Measurements from ENCODE around the gene KCNIP1.

The KCNIP1 gene

DNA sequence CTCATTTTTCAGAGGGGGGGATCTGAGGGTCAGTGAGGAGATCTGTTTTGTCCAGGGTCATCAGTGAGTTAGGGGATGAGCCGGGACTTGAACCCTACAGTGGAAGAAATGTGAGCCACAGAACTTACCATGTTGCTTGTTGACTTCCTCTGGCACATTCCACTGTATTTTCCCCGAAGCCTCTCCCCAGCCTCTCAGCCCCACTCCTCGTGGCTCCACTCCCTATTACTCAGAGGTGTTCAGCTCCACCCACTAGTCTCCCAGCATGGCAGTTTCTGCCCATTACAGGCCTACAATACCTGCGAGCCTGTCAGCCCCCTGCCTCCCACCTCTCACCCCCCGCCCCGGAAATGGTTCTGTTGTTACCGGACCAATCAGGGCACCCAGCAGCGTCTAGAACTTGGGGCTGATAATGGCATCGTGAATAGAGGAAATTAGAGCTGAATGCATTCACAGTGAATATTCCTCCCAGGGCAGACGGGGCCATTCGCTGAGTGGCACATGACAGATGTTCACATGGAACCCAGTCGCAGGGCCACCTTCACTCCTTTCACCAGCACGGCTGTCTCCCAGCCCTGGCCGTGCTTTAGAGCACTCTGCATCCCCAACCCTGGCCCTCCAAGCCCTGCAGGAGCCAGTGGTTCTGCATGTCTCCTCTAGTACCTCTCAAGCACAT lies 81.6 kb downstream of the KCNIP1 start:
- Histone ChIP-seq H2BK5ac (ENCODE audit: low read depth, low read length, poor library complexity) (no peak overlapping the region), H3K79me2 (ENCODE audit: control insufficient read depth, insufficient read depth, low read length, poor library complexity) (no peaks in the 10 kb centered on the region), H2AFZ (ENCODE audit: insufficient read depth, low read length, poor library complexity) (no peak overlapping the region), H4K91ac (ENCODE audit: low read depth, low read length) (no peak overlapping the region), H3K23ac (ENCODE audit: low read length) (no peak overlapping the region), H3K18ac (ENCODE audit: low read length) (no peak overlapping the region), H2BK120ac (ENCODE audit: insufficient read depth, low read length, poor library complexity) (no peak overlapping the region), H3K27me3 (ENCODE audit: insufficient read depth, low read length) (no peaks in the 10 kb centered on the region), H3K79me1 (ENCODE audit: low read length) (no peaks in the 10 kb centered on the region), H4K12ac (ENCODE audit: low read depth, low read length) (no peak overlapping the region), H3K9ac (ENCODE audit: low read length) (no peak overlapping the region), H3K4me3 (ENCODE audit: low read depth, low read length) (no peak overlapping the region), H3K9me3 (ENCODE audit: insufficient read depth, low read depth, low read length) (no peaks in the 10 kb centered on the region), H2BK12ac (ENCODE audit: low read length) (no peak overlapping the region), H3K4me1 (ENCODE audit: control insufficient read depth in 1 of 2, insufficient read depth in 2 of 2, low read length in 2 of 2) (peaks cover 0 to 7% of the 10 kb centered on the region in 2 experiments), H2AK5ac (ENCODE audit: low read length) (no peak overlapping the region), H3K14ac (ENCODE audit: low read length) (no peak overlapping the region), H3K4ac (ENCODE audit: low read depth, low read length) (no peak overlapping the region), H3K36me3 (ENCODE audit: control insufficient read depth in 1 of 2, insufficient read depth in 2 of 2, low read length in 2 of 2) (no peaks in the 10 kb centered on the region), H3K4me2 (ENCODE audit: low read length) (no peak overlapping the region), H4K8ac (ENCODE audit: low read depth, low read length) (no peak overlapping the region), H3K27ac (ENCODE audit: low read depth, low read length) (no peak overlapping the region)
- no peak for DNase-seq
- no CpG with 5 or more reads among the region's 14 CpGs for WGBS (ENCODE audit: extremely low coverage, insufficient coverage, insufficient read length)

DNA sequence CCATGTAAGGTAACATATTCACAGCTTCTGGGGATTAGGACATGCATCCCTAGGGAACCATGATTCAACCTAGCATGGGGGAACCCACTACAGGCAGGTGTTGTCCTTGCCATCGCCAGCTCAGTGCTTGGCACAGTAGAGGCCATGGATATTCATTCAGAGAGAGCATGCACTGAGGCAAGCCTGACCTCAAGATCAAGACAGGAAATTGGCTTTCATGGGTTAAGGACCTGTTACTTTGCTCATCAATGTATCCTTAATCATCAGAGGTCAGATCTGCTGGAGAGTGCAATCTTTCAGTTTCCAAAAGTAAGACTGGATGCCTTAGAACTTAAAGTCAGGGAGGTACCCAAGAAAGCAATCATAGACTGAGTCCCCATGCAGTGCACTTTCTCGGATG lies 84.0 kb downstream of the KCNIP1 start:
- Histone ChIP-seq H3K36me3 (ENCODE audit: control insufficient read depth in 1 of 2, insufficient read depth in 2 of 2, low read length in 2 of 2) (no peaks in the 10 kb centered on the region), H4K8ac (ENCODE audit: low read depth, low read length) (no peak overlapping the region), H3K4me2 (ENCODE audit: low read length) (no peak overlapping the region), H4K91ac (ENCODE audit: low read depth, low read length) (no peak overlapping the region), H3K14ac (ENCODE audit: low read length) (no peak overlapping the region), H3K9ac (ENCODE audit: low read length) (no peak overlapping the region), H3K4ac (ENCODE audit: low read depth, low read length) (no peak overlapping the region), H3K27ac (ENCODE audit: low read depth, low read length) (no peak overlapping the region), H2BK120ac (ENCODE audit: insufficient read depth, low read length, poor library complexity) (no peak overlapping the region), H4K12ac (ENCODE audit: low read depth, low read length) (no peak overlapping the region), H3K4me1 (ENCODE audit: control insufficient read depth in 1 of 2, insufficient read depth in 2 of 2, low read length in 2 of 2) (peaks cover 0 to 7% of the 10 kb centered on the region in 2 experiments), H3K79me2 (ENCODE audit: control insufficient read depth, insufficient read depth, low read length, poor library complexity) (no peaks in the 10 kb centered on the region), H3K23ac (ENCODE audit: low read length) (no peak overlapping the region), H2BK12ac (ENCODE audit: low read length) (no peak overlapping the region), H3K4me3 (ENCODE audit: low read depth, low read length) (no peak overlapping the region), H3K9me3 (ENCODE audit: insufficient read depth, low read depth, low read length) (no peaks in the 10 kb centered on the region), H2BK5ac (ENCODE audit: low read depth, low read length, poor library complexity) (no peak overlapping the region), H3K79me1 (ENCODE audit: low read length) (no peaks in the 10 kb centered on the region), H3K27me3 (ENCODE audit: insufficient read depth, low read length) (no peaks in the 10 kb centered on the region), H2AFZ (ENCODE audit: insufficient read depth, low read length, poor library complexity) (no peak overlapping the region), H3K18ac (ENCODE audit: low read length) (no peak overlapping the region), H2AK5ac (ENCODE audit: low read length) (no peak overlapping the region)
- DNase-seq, result no peak
- no CpG with 5 or more reads among the region's 2 CpGs for WGBS (ENCODE audit: extremely low coverage, insufficient coverage, insufficient read length)

DNA sequence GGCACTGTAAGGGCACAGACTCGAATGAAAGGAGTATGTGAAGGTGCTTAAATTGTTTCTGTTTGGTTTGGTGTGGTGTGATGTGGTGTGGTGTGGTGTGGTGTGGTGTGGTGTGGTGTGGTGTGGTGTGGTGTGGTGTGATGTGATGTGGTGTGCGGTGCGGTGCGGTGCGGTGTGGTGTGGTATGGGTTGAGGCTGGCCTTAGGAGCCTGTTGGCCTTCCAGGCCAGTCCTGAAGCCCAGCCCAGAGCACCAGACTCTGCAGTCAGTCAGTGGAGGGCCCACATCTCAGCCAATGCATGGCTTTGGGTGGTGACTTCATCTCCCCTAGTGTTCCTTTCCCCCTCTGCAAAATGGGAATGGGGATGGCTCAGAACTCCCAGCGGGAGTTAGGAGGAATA lies 85.8 kb downstream of the KCNIP1 start:
- Histone ChIP-seq H3K14ac (ENCODE audit: low read length) (no peak overlapping the region), H2AK5ac (ENCODE audit: low read length) (no peak overlapping the region), H3K4me3 (ENCODE audit: low read depth, low read length) (no peak overlapping the region), H4K91ac (ENCODE audit: low read depth, low read length) (no peak overlapping the region), H3K27ac (ENCODE audit: low read depth, low read length) (no peak overlapping the region), H3K79me1 (ENCODE audit: low read length) (no peaks in the 10 kb centered on the region), H3K23ac (ENCODE audit: low read length) (no peak overlapping the region), H3K36me3 (ENCODE audit: control insufficient read depth in 1 of 2, insufficient read depth in 2 of 2, low read length in 2 of 2) (no peaks in the 10 kb centered on the region), H2BK5ac (ENCODE audit: low read depth, low read length, poor library complexity) (no peak overlapping the region), H3K9ac (ENCODE audit: low read length) (no peak overlapping the region), H3K4me1 (ENCODE audit: control insufficient read depth in 1 of 2, insufficient read depth in 2 of 2, low read length in 2 of 2) (peaks cover 0 to 5% of the 10 kb centered on the region in 2 experiments), H3K18ac (ENCODE audit: low read length) (no peak overlapping the region), H4K8ac (ENCODE audit: low read depth, low read length) (no peak overlapping the region), H2BK12ac (ENCODE audit: low read length) (no peak overlapping the region), H3K9me3 (ENCODE audit: insufficient read depth, low read depth, low read length) (no peaks in the 10 kb centered on the region), H3K4ac (ENCODE audit: low read depth, low read length) (no peak overlapping the region), H2AFZ (ENCODE audit: insufficient read depth, low read length, poor library complexity) (no peak overlapping the region), H3K4me2 (ENCODE audit: low read length) (no peak overlapping the region), H2BK120ac (ENCODE audit: insufficient read depth, low read length, poor library complexity) (no peak overlapping the region), H3K79me2 (ENCODE audit: control insufficient read depth, insufficient read depth, low read length, poor library complexity) (no peaks in the 10 kb centered on the region), H4K12ac (ENCODE audit: low read depth, low read length) (no peak overlapping the region), H3K27me3 (ENCODE audit: insufficient read depth, low read length) (no peaks in the 10 kb centered on the region)
- DNase-seq, result no peak
- WGBS (ENCODE audit: extremely low coverage, insufficient coverage, insufficient read length), result no CpG with 5 or more reads among the region's 6 CpGs

DNA sequence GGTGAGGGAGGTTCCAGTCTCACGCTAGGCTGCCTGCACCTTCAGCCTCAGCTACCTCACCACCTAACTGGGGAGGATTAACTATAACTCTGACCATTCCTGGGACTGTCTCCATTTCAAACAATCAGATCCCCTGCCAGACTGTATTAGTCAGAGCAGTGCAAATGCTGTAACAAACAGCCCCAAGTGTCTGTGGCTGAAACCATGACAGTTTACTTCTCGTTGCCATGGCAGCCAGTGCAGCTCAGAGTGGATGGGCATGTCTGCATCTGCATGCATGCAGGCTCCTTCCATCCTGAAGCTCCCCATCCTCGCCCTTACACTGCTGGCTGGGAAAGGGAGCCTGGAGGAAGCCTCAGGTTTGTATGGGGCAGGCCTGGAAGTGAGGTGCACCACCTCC lies 86.7 kb downstream of the KCNIP1 start:
- H3K9ac ChIP-seq (ENCODE audit: low read length), result no peak overlapping the region
- no peaks in the 10 kb centered on the region for H3K36me3 ChIP-seq (ENCODE audit: control insufficient read depth in 1 of 2, insufficient read depth in 2 of 2, low read length in 2 of 2)
- H3K14ac ChIP-seq (ENCODE audit: low read length), result no peak overlapping the region
- H3K9me3 ChIP-seq (ENCODE audit: insufficient read depth, low read depth, low read length), result no peaks in the 10 kb centered on the region
- no peak overlapping the region for H3K4me2 ChIP-seq (ENCODE audit: low read length)
- no peak overlapping the region for H3K23ac ChIP-seq (ENCODE audit: low read length)
- H2BK12ac ChIP-seq (ENCODE audit: low read length), result no peak overlapping the region
- no peak overlapping the region for H2BK120ac ChIP-seq (ENCODE audit: insufficient read depth, low read length, poor library complexity)
- no peak overlapping the region for H4K8ac ChIP-seq (ENCODE audit: low read depth, low read length)
- no peak overlapping the region for H2AFZ ChIP-seq (ENCODE audit: insufficient read depth, low read length, poor library complexity)
- H3K18ac ChIP-seq (ENCODE audit: low read length), result no peak overlapping the region
- no peak overlapping the region for H2BK5ac ChIP-seq (ENCODE audit: low read depth, low read length, poor library complexity)
- H2AK5ac ChIP-seq (ENCODE audit: low read length), result no peak overlapping the region
- H3K4ac ChIP-seq (ENCODE audit: low read depth, low read length), result no peak overlapping the region
- no peaks in the 10 kb centered on the region for H3K27me3 ChIP-seq (ENCODE audit: insufficient read depth, low read length)
- H3K4me3 ChIP-seq (ENCODE audit: low read depth, low read length), result no peak overlapping the region
- H3K4me1 ChIP-seq (ENCODE audit: control insufficient read depth in 1 of 2, insufficient read depth in 2 of 2, low read length in 2 of 2), result no peaks in the 10 kb centered on the region
- H3K79me2 ChIP-seq (ENCODE audit: control insufficient read depth, insufficient read depth, low read length, poor library complexity), result no peaks in the 10 kb centered on the region
- H3K79me1 ChIP-seq (ENCODE audit: low read length), result no peaks in the 10 kb centered on the region
- no peak overlapping the region for H4K12ac ChIP-seq (ENCODE audit: low read depth, low read length)
- H4K91ac ChIP-seq (ENCODE audit: low read depth, low read length), result no peak overlapping the region
- H3K27ac ChIP-seq (ENCODE audit: low read depth, low read length), result no peak overlapping the region
- no peak for DNase-seq
- WGBS (ENCODE audit: extremely low coverage, insufficient coverage, insufficient read length), result no CpG with 5 or more reads among the region's 3 CpGs

Measured in trophoblast cell (in vitro differentiated cells and primary cell).